PC-3 (cell line): ENCODE results near the gene PIM1. TPM values are rescaled to one million over a fixed set of nuclear protein-coding genes. Genes with fewer than 3 reads are reported as not detected.
"Not testable (repeated sequence)": the region's sequence is repeated elsewhere in the genome, so short reads cannot be mapped to it uniquely, and the experiment has no call there.

Source experiments
- ATAC-seq: fragments of 200-7000 bp; cut with Tn5 transposase; 2 replicates; pipeline ENCODE4 v1.9.1; 2020; ENCODE audit warnings: mild to moderate bottlenecking, moderate library complexity
- BruUV-seq: library from RNA; stranded (reverse); fragments of 400-500 nt; replicated peaks from 2 replicates; lab custom pipeline; 2021; lab: Mats Ljungman, UMichigan
- CTCF ChIA-PET: fragments of 300-600 bp; sonication (Branson Sonifier 250); formaldehyde crosslinking; loops from one replicate; lab custom pipeline; 2022; ENCODE audit warnings: antibody characterized with exemption; lab: Charles Lee
- POLR2A ChIA-PET: fragments of 300-600 bp; sonication (Branson Sonifier 250); formaldehyde crosslinking; loops from one replicate; lab custom pipeline; 2022; ENCODE audit warnings: antibody characterized with exemption; ENCODE audit not compliant: unreplicated experiment; lab: Charles Lee
- DNase-seq: peaks from one replicate; pipeline ENCODE4 v3.0.0-alpha.2; 2015
- H2AFZ ChIP-seq: fragments of 300-600 bp; sonication (generic); 2 replicates; pipeline ENCODE4 v1.6.0; 2016; ENCODE audit warnings: antibody characterized with exemption, low read length
- H3F3A ChIP-seq: fragments of 300-600 bp; sonication (generic); one replicate; pipeline ENCODE4 v1.6.0; 2017; ENCODE audit warnings: antibody characterized with exemption, low read length, control low read depth, mild to moderate bottlenecking; ENCODE audit not compliant: unreplicated experiment
- H3K27ac ChIP-seq: fragments of 300-600 bp; sonication (generic); 2 replicates; pipeline ENCODE4 v1.5.1; 2016; ENCODE audit warnings: mild to moderate bottlenecking, low read length
- H3K27me3 ChIP-seq: fragments of 300-600 bp; sonication (generic); 2 replicates; pipeline ENCODE4 v1.6.1; 2016; ENCODE audit warnings: low read length, mixed read lengths
- H3K36me3 ChIP-seq: fragments of 300-600 bp; sonication (generic); 2 replicates; pipeline ENCODE4 v1.6.1; 2016; ENCODE audit warnings: low read depth, mixed run types, low read length, mixed read lengths
- H3K4me1 ChIP-seq: fragments of 300-600 bp; sonication (generic); 2 replicates; pipeline ENCODE4 v1.5.1; 2016; ENCODE audit warnings: low read length; ENCODE audit not compliant: insufficient read depth
- H3K4me2 ChIP-seq: fragments of 300-600 bp; sonication (generic); 2 replicates; pipeline ENCODE4 v1.6.0; 2016; ENCODE audit warnings: low read length
- H3K4me3 ChIP-seq: fragments of 300-600 bp; sonication (generic); 2 replicates; pipeline ENCODE4 v1.5.1; 2016; ENCODE audit warnings: mild to moderate bottlenecking, low read length, mixed read lengths
- H3K79me2 ChIP-seq: fragments of 300-600 bp; sonication (generic); 2 replicates; pipeline ENCODE4 v1.6.1; 2017; ENCODE audit warnings: low read length, mixed read lengths
- H3K9ac ChIP-seq: fragments of 300-600 bp; sonication (generic); 2 replicates; pipeline ENCODE4 v1.6.0; 2016; ENCODE audit warnings: mild to moderate bottlenecking, low read length
- H3K9me2 ChIP-seq: fragments of 300-600 bp; sonication (generic); replicated peaks from 2 replicates; pipeline ENCODE4 v1.6.1; 2016; ENCODE audit warnings: mixed run types, low read length, mixed read lengths
- H3K9me3 ChIP-seq: fragments of 300-600 bp; sonication (generic); 2 replicates; pipeline ENCODE4 v1.6.1; 2016; ENCODE audit warnings: low read length, mixed read lengths
- H4K20me1 ChIP-seq: fragments of 300-600 bp; sonication (generic); 2 replicates; pipeline ENCODE4 v1.6.1; 2016; ENCODE audit warnings: low read length, mixed read lengths
- EZH2 ChIP-seq: fragments of 300-600 bp; sonication (generic); IDR thresholded peaks from one replicate; pipeline ENCODE4 v1.6.1; 2017; ENCODE audit warnings: antibody characterized with exemption, mild to moderate bottlenecking, low read length; ENCODE audit not compliant: unreplicated experiment
- EZH2phosphoT487 ChIP-seq: fragments of 300-600 bp; sonication (generic); IDR thresholded peaks from 2 replicates; pipeline ENCODE4 v1.6.1; 2018; ENCODE audit warnings: mild to moderate bottlenecking, antibody characterized with exemption, low read length, borderline replicate concordance
- intact Hi-C: fragments of 100-400 bp; cut with micrococcal nuclease; formaldehyde crosslinking; loops from 2 replicates; pipeline ENCODE4 v1.9.0; 2023
- total RNA-seq: library from RNA; depleted of rRNA; stranded (reverse); fragments of >200 nt; gene quantifications from 2 replicates; pipeline ENCODE4 v1.2.3, GENCODE V29; 2014
- TF ChIP-seq, protein P1 (sequence below): fragments of 300-600 bp; sonication (generic); conservative IDR thresholded peaks from 2 replicates; pipeline ENCODE4 v1.5.1; 2017; ENCODE audit warnings: antibody characterized with exemption, low read depth, mild to moderate bottlenecking, low read length

The PIM1 gene
- total RNA-seq, 1 experiment from 2014 or later: 74.1 TPM

DNA sequence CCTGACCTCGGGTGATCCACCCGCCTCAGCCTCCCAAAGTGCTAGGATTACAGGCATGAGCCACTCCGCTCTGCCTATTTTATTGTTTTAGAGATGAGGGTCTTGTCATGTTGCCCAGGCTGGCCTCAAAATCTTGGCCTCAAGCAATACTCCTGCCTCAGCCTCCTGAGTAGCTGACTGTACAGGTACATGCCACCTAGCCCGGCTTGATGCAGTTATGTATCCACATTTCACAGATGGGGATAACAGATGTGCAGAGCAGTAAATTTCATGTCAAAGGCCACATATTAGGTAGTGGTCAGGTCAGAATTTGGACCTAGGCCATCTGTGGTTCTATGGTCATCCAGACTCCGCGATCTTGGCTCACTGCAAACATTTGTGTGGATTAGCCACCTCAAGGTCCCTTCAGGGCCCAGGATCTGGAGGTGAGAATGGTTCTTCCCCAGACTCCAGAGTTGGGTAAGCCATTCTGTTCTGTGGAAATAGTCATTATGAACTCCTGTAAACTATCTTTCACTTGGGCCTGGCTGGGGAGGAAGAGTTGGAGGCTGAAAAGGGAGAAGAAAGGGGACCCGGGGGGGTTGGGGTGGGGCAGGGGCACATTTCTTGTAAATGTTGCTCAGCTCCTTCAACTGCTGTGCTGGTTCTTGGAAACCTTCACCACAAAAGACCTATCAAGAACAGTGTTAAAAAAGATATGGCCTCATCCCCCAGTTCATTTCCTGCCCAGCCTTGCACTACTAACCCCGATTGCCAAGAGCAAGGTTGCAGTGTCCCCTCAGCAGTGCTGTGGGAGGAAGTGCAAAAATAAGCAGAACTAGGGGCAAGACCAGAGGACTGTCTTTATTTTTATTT is 13.0 kb downstream of the PIM1 start:
- ChIA-PET POLR2A (no interaction called here), CTCF (no interaction called here)
- no TSS peak for BruUV-seq
- ATAC-seq (no peak), DNase-seq (no peak)
- Histone ChIP-seq H3K36me3 (no peaks in the 10 kb centered on the region), H3K27ac (no peak overlapping the region), H3K4me1 (no peaks in the 10 kb centered on the region), H3K9me3 (no peaks in the 10 kb centered on the region), H2AFZ (no peak overlapping the region), H3K4me3 (no peak overlapping the region), H4K20me1 (no peaks in the 10 kb centered on the region), H3F3A (no peaks in the 10 kb centered on the region), H3K27me3 (no peaks in the 10 kb centered on the region), H3K9me2 (no peaks in the 10 kb centered on the region), H3K4me2 (no peak overlapping the region), H3K79me2 (no peaks in the 10 kb centered on the region), H3K9ac (no peak overlapping the region)
- intact Hi-C loops: no loop called here
- TF ChIP-seq, protein P1, sequence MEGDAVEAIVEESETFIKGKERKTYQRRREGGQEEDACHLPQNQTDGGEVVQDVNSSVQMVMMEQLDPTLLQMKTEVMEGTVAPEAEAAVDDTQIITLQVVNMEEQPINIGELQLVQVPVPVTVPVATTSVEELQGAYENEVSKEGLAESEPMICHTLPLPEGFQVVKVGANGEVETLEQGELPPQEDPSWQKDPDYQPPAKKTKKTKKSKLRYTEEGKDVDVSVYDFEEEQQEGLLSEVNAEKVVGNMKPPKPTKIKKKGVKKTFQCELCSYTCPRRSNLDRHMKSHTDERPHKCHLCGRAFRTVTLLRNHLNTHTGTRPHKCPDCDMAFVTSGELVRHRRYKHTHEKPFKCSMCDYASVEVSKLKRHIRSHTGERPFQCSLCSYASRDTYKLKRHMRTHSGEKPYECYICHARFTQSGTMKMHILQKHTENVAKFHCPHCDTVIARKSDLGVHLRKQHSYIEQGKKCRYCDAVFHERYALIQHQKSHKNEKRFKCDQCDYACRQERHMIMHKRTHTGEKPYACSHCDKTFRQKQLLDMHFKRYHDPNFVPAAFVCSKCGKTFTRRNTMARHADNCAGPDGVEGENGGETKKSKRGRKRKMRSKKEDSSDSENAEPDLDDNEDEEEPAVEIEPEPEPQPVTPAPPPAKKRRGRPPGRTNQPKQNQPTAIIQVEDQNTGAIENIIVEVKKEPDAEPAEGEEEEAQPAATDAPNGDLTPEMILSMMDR: no peak
- TF ChIP-seq EZH2 (no peak), EZH2phosphoT487 (no peak)

DNA sequence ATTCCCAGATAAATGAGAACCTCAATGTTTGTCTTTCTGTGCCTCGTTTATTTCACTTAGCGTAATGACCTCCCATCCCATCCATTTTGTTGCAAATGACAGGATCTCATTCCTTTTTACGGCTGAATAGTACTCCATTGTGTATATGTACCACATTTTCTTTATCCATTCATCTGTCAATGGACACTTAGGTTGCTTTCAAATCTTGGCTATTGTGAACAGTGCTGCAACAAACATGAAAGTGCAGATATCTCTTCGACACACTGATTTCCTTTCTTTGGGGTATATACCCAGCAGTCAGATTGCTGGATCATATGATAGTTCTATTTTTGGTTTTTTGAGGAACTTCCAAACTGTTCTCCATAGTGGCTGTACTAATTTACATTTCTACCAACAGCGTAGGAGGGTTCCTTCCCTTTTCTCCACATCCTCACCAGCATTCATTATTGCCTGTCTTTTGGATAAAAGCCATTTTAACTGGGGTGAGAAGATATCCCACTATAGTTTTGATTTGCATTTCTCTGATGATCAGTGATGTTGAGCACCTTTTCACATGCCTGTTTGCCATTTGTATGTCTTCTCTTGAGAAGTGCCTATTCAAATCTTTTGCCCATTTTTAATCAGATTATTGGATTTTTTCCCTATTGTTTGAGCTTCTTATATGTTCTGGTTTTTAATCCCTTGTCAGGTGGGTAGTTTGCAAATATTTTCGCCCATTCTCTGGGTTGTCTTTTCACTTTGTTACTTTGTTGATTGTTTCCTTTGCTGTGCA is 16.2 kb downstream of the PIM1 start:
- H3K9ac ChIP-seq, BruUV-seq, DNase-seq, ATAC-seq, H3K79me2 ChIP-seq, H3K36me3 ChIP-seq, H3K27me3 ChIP-seq, H3K4me1 ChIP-seq, H2AFZ ChIP-seq, H3K27ac ChIP-seq, H3K4me2 ChIP-seq, POLR2A ChIA-PET, intact Hi-C loops, H3F3A ChIP-seq, H3K4me3 ChIP-seq, H3K9me3 ChIP-seq, H4K20me1 ChIP-seq, H3K9me2 ChIP-seq, CTCF ChIA-PET: not testable (repeated sequence)

DNA sequence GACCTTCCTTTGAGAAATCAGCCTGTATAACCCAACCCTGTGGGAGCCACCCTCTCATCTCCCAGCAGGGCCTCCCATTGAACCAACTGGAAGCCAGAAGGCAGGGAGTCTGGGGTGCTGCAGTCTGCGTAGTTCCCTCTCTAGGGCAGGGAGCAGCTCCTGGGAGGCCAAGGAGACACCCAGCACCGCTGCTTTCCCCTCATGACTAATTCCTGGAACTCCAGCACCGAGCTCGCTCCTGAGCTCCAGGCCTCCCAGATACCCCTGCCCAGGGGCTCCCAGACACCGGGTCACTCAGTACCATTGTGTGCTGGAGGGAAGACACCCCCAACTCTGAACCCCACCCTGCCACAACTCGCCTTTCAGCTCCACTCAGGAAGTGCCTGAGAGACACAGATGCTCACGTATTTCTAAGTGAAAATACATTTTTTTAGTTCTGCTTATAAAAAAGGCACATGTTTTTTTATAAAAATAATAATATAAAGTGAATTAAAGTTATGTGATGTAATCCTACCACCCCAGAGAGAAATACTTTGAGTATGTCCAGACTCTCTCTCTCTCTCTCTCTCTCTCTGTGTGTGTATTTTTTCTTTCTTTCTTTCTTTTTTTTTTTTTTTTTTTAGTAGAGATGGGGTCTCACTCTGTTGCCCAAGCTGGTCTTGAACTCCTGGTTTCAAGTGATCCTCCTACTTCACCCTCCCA is 17.5 kb downstream of the PIM1 start:
- POLR2A ChIA-PET: no interaction called here

More for the DNA sequence above, 17.5 kb downstream of the PIM1 start:
- intact Hi-C loops: no loop called here
- H3K79me2 ChIP-seq: no peaks in the 10 kb centered on the region
- no peak overlapping the region for H3K9ac ChIP-seq
- no peak overlapping the region for H3K4me2 ChIP-seq
- no peak for DNase-seq
- H3K4me1 ChIP-seq: no peaks in the 10 kb centered on the region
- H4K20me1 ChIP-seq: no peaks in the 10 kb centered on the region
- TF ChIP-seq EZH2phosphoT487: no peak
- TF ChIP-seq, protein P1: no peak
- no peak for TF ChIP-seq EZH2
- H3K4me3 ChIP-seq: no peak overlapping the region
- BruUV-seq: no TSS peak
- no peaks in the 10 kb centered on the region for H3K9me2 ChIP-seq
- ATAC-seq: no peak
- H3K27me3 ChIP-seq: no peaks in the 10 kb centered on the region
- H2AFZ ChIP-seq: no peak overlapping the region
- no peaks in the 10 kb centered on the region for H3K36me3 ChIP-seq
- H3F3A ChIP-seq: no peaks in the 10 kb centered on the region
- no peaks in the 10 kb centered on the region for H3K9me3 ChIP-seq
- no peak overlapping the region for H3K27ac ChIP-seq
- CTCF ChIA-PET: no interaction called here
